Spleen (tissue), 11 donors: ENCODE results near the gene ITGB6. TPM values are rescaled to one million over a fixed set of nuclear protein-coding genes. Genes with fewer than 3 reads are reported as not detected.
A peak's percentile ranks its signal among the peaks of the same experiment; 100 is the strongest.

Experiments used
- DNase-seq: peaks from one replicate; pipeline ENCODE4 v3.0.0-alpha.2; 2020
- H3K27ac ChIP-seq, 8 donors: fragments of 200-600 bp; sonication (generic) in 7 of 8; 1 replicate in 4 of 8; 2 replicates in 4 of 8; pipeline versions ENCODE4 v1.5.0 to v1.8.0; 2016 to 2021; ENCODE audit warnings: inconsistent platforms in 4 of 8, mild to moderate bottlenecking in 4 of 8, moderate library complexity in 1 of 8
- H3K27me3 ChIP-seq, 7 donors: fragments of 200-600 bp; sonication (generic) in 6 of 7; replicated peaks in 1 of 7; 1 replicate in 4 of 7; 2 replicates in 3 of 7; pipeline versions ENCODE4 v1.5.0 to v1.8.0; 2016 to 2021; ENCODE audit warnings: inconsistent platforms in 3 of 7, mild to moderate bottlenecking in 1 of 7
- H3K36me3 ChIP-seq, 6 donors: fragments of 200-600 bp; sonication (generic) in 5 of 6; 1 replicate in 4 of 6; 2 replicates in 2 of 6; pipeline versions ENCODE4 v1.5.0 to v1.8.0; 2016 to 2021; ENCODE audit warnings: inconsistent platforms in 2 of 6
- H3K4me1 ChIP-seq, 6 donors: fragments of 200-600 bp; sonication (generic) in 5 of 6; 1 replicate in 3 of 6; 2 replicates in 3 of 6; pipeline versions ENCODE4 v1.5.0 to v1.8.0; 2016 to 2021; ENCODE audit warnings: inconsistent platforms in 3 of 6
- H3K4me3 ChIP-seq, 8 donors: fragments of 200-600 bp; sonication (generic) in 7 of 8; 1 replicate in 4 of 8; 2 replicates in 4 of 8; pipeline versions ENCODE4 v1.5.0 to v1.8.0; 2016 to 2021; ENCODE audit warnings: inconsistent platforms in 4 of 8, mild to moderate bottlenecking in 4 of 8, moderate library complexity in 2 of 8
- H3K9me3 ChIP-seq, 8 donors: fragments of 200-600 bp; sonication (generic) in 7 of 8; 1 replicate in 4 of 8; 2 replicates in 4 of 8; pipeline versions ENCODE4 v1.5.0 to v1.8.0; 2016 to 2021; ENCODE audit warnings: inconsistent platforms in 4 of 8
- CTCF ChIP-seq, 11 experiments: fragments of 200-600 bp in 7 of 11; fragments of 450-650 bp in 4 of 11; sonication (generic) in 4 of 11; IDR thresholded peaks in 8 of 11; conservative IDR thresholded peaks in 3 of 11; 1 replicate in 7 of 11; 2 replicates in 4 of 11; pipeline versions ENCODE4 v1.4.0 to v1.8.0; 2016 to 2021; ENCODE audit warnings: antibody characterized with exemption in 11 of 11, inconsistent platforms in 4 of 11, mild to moderate bottlenecking in 1 of 11
- POLR2A ChIP-seq, 3 donors: fragments of 450-650 bp; IDR thresholded peaks; one replicate each; pipeline ENCODE4 v1.5.1; 2017; ENCODE audit warnings: antibody characterized with exemption in 3 of 3, mild to moderate bottlenecking in 1 of 3
- POLR2AphosphoS5 ChIP-seq, 3 donors: sonication (generic); formaldehyde crosslinking; IDR thresholded peaks; one replicate each; pipeline ENCODE4 v1.5.1; 2017; ENCODE audit warnings: antibody characterized with exemption in 3 of 3
- WGBS, 5 donors: extraction: QIAGEN DNeasy Blood & Tissue Kit in 3 of 5; methylation state at CpG; one replicate each; pipeline versions ENCODE4 v1.1.5 to v1.1.7; 2013 to 2018; 5-methylcytosine and 5-hydroxymethylcytosine counted together
- intact Hi-C: fragments of 100-400 bp; cut with DNase I; formaldehyde crosslinking; loops from one replicate; pipeline ENCODE4 v1.15.0; 2023; ENCODE audit warnings: low total_unique reads
- polyA plus RNA-seq, 3 donors: library from polyadenylated mRNA; stranded (reverse); fragments of 200-250 nt; gene quantifications; one replicate each; pipeline ENCODE4 v1.2.1, GENCODE V29; 2013
- total RNA-seq, 7 donors: library from RNA; depleted of rRNA in 3 of 7; stranded (reverse); fragments of >200 nt in 3 of 7; fragmentation: NEBNext Ultra II Directional in 4 of 7; extraction: Animal tissue kit (Norgen Biotek cat#: 25700) in 4 of 7; gene quantifications; one replicate each; pipeline versions ENCODE4 v1.1.0 to v1.2.1, GENCODE V29; 2016 to 2021
- donor health status: healthy with polysubstance abuse.
- donor health status: DM: no; HTN: no; CAD: no; lungs with moderate emphysema.
- donor health status: DM: no; HTN: no; CAD: no.
- donor health status: Bipolar disorder and iron deficiency.
- donor health status: healthy.
- donor health status: DM: no; HTN: no; CAD: no.
- donor health status: DM: yes; HTN: yes; CAD: no.

ITGB6 gene
- total and polyA plus RNA-seq, 10 donors: 0.02 TPM; not detected in 9

- Histone ChIP-seq H3K4me1 (peaks cover 0 to 19% (median 7%) of the 10 kb centered on the region in 6 donors), H3K27ac (no peak overlapping the region), H3K4me3 (no peak overlapping the region), H3K27me3 (no peaks in the 10 kb centered on the region), H3K9me3 (no peaks in the 10 kb centered on the region), H3K36me3 (no peaks in the 10 kb centered on the region)
- 88 to 98% (median 90%) methylated on average over 2 of the region's 2 CpGs for WGBS, 5 donors
- intact Hi-C loops: no loop called here
- no peak for TF ChIP-seq POLR2A (IDR thresholded peaks at IDR 0.05)
- TF ChIP-seq CTCF (IDR thresholded peaks at IDR 0.05 in 8 of 11, conservative IDR thresholded peaks at IDR 0.05 in 3 of 11): no peak
- no peak for TF ChIP-seq POLR2AphosphoS5 (IDR thresholded peaks at IDR 0.05)
- DNase-seq: no peak
Measured at GRCh38 chr2:160053946-160054345, 146.1 kb downstream of the ITGB6 start.

- intact Hi-C loops: no loop called here
- H3K9me3 ChIP-seq: no peaks in the 10 kb centered on the region
- TF ChIP-seq POLR2AphosphoS5 (IDR thresholded peaks at IDR 0.05) (no peak), CTCF (IDR thresholded peaks at IDR 0.05 in 8 of 11, conservative IDR thresholded peaks at IDR 0.05 in 3 of 11) (no peak), POLR2A (IDR thresholded peaks at IDR 0.05) (no peak)
- no peak overlapping the region for H3K4me3 ChIP-seq
- peak overlapping the region in 4 of 8 donors; percentile 2 to 38 (median 24) for H3K27ac ChIP-seq
- no peak for DNase-seq
- peaks cover 0 to 19% (median 7%) of the 10 kb centered on the region in 6 donors for H3K4me1 ChIP-seq
- H3K27me3 ChIP-seq: no peaks in the 10 kb centered on the region
- H3K36me3 ChIP-seq: no peaks in the 10 kb centered on the region
- WGBS, 5 donors: 71 to 85% (median 73%) methylated on average over 2 of the region's 2 CpGs
Measured at GRCh38 chr2:160052531-160052930, 147.5 kb downstream of the ITGB6 start.

- intact Hi-C loops: no loop called here
- H3K27ac ChIP-seq: peak overlapping the region in 1 of 8 donors; percentile 38
- no peaks in the 10 kb centered on the region for H3K36me3 ChIP-seq
- TF ChIP-seq POLR2AphosphoS5 (IDR thresholded peaks at IDR 0.05) (no peak), CTCF (IDR thresholded peaks at IDR 0.05 in 8 of 11, conservative IDR thresholded peaks at IDR 0.05 in 3 of 11) (no peak), POLR2A (IDR thresholded peaks at IDR 0.05) (no peak)
- H3K4me3 ChIP-seq: no peak overlapping the region
- H3K27me3 ChIP-seq: no peaks in the 10 kb centered on the region
- peaks cover 0 to 19% (median 7%) of the 10 kb centered on the region in 6 donors for H3K4me1 ChIP-seq
- 58 to 82% (median 65%) methylated on average over 3 of the region's 3 CpGs for WGBS, 5 donors
- DNase-seq: no peak
- H3K9me3 ChIP-seq: no peaks in the 10 kb centered on the region
Measured at GRCh38 chr2:160051371-160051800, 148.7 kb downstream of the ITGB6 start.

DNA sequence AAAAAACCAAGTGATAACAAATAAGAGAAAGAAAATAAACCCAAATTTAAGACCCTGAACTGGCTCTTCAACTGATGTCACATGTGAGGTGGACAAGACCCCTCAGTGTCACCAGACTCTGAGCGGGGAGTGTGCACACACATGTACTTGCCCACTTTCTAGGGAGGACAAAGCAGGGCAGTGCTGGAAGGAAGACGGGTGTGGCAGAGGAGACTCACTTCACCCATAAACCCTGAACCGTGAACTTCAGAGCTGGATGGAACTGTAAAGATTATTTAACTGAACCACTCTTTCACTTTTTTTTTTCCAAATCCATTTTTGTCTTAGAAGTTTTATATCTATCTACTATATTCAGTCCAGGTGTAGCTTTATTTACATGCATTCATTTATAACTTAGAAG lies 149.9 kb downstream of the ITGB6 start:
- no peak for DNase-seq
- no peaks in the 10 kb centered on the region for H3K36me3 ChIP-seq
- no peaks in the 10 kb centered on the region for H3K9me3 ChIP-seq
- TF ChIP-seq POLR2A (IDR thresholded peaks at IDR 0.05): no peak
- TF ChIP-seq POLR2AphosphoS5 (IDR thresholded peaks at IDR 0.05): no peak
- TF ChIP-seq CTCF (IDR thresholded peaks at IDR 0.05 in 8 of 11, conservative IDR thresholded peaks at IDR 0.05 in 3 of 11): no peak
- no peaks in the 10 kb centered on the region for H3K27me3 ChIP-seq
- intact Hi-C loops: no loop called here
- H3K27ac ChIP-seq: no peak overlapping the region
- H3K4me3 ChIP-seq: no peak overlapping the region
- H3K4me1 ChIP-seq: peaks cover 0 to 19% (median 7%) of the 10 kb centered on the region in 6 donors
- WGBS, 5 donors: 71 to 87% (median 82%) methylated on average over 3 of the region's 3 CpGs

Other genes with a start within 250 kb of the ITGB6 start
- 10 to 100 TPM in 5 of 7 donors, 1 to 10 TPM in 2; 8.2 to 17.0 (median 11.1) TPM for gene PLA2R1, start 137.7 kb downstream of the ITGB6 start, total RNA-seq
- 1 to 10 TPM; 1.3 to 2.2 (median 1.8) TPM for gene PLA2R1, start 137.7 kb downstream of the ITGB6 start, polyA plus RNA-seq